HCT116 (cell line): ENCODE measurements around the gene GMPPB. TPM values are rescaled to one million over a fixed set of nuclear protein-coding genes. Genes with fewer than 3 reads are reported as not detected.

Experiments
- ATAC-seq: fragments of 200-7000 bp; cut with Tn5 transposase; 2 replicates; pipeline ENCODE4 v1.9.1; 2020; ENCODE audit warnings: mild to moderate bottlenecking, moderate library complexity
- BruUV-seq: library from RNA; stranded (reverse); fragments of 400-500 nt; replicated peaks from 2 replicates; lab custom pipeline; 2021; lab: Mats Ljungman, UMichigan
- CTCF ChIA-PET: fragments of 300-600 bp; sonication (Branson Sonifier 250); formaldehyde crosslinking; loops from one replicate; lab custom pipeline; 2021; ENCODE audit warnings: antibody characterized with exemption; lab: Charles Lee
- POLR2A ChIA-PET: fragments of 300-600, 350-600 bp; sonication (Branson Sonifier 250); formaldehyde crosslinking; loops from one replicate; lab custom pipeline; 2021; ENCODE audit warnings: antibody characterized with exemption; lab: Charles Lee
- RAD21 ChIA-PET, 2 experiments: fragments of 300-600 bp; sonication (Branson Sonifier 250); formaldehyde crosslinking; loops; one replicate each; lab custom pipeline; 2023; ENCODE audit warnings: low total read pairs in 2 of 2; ENCODE audit not compliant: uncharacterized antibody in 2 of 2, unreplicated experiment in 2 of 2, low non-redundant PET in 1 of 2; lab: Charles Lee
- DNase-seq: peaks from one replicate; pipeline ENCODE4 v3.0.0-alpha.2; 2010; ENCODE audit warnings: low read depth, low spot score
- H2AFZ ChIP-seq: fragments of 200-600 bp; shearing (Covaris generic), sonication (generic); 2 replicates; pipeline ENCODE4 v1.6.1; 2017; ENCODE audit warnings: low read depth, mixed run types, mixed read lengths, antibody characterized with exemption, low read length; ENCODE audit not compliant: poor library complexity, severe bottlenecking
- H3K27ac ChIP-seq: 2 replicates; pipeline ENCODE4 v1.5.1; 2012; ENCODE audit warnings: low read depth, low read length
- H3K27me3 ChIP-seq: fragments of 200-600 bp; sonication (generic); 2 replicates; pipeline ENCODE4 v1.6.1; 2016; ENCODE audit warnings: mixed run types, low read length, mixed read lengths; ENCODE audit not compliant: insufficient read depth
- H3K36me3 ChIP-seq, 2 experiments: fragments of 200-500 bp in 1 of 2; fragments of 200-600 bp in 1 of 2; sonication (Bioruptor generic) in 1 of 2; sonication (generic) in 1 of 2; 2 replicates each; pipeline versions ENCODE4 v1.5.1 to v1.6.1; 2014 to 2016; ENCODE audit warnings: low read length in 2 of 2, inconsistent platforms in 1 of 2, mixed read lengths in 1 of 2, mixed run types in 1 of 2; ENCODE audit not compliant: insufficient read depth in 2 of 2, control insufficient read depth in 1 of 2
- H3K4me1 ChIP-seq, 2 experiments: fragments of 200-600 bp in 1 of 2; sonication (generic) in 1 of 2; 2 replicates each; pipeline versions ENCODE4 v1.5.1 to v1.6.1; 2012 to 2017; ENCODE audit warnings: low read length in 2 of 2, inconsistent platforms in 1 of 2, mild to moderate bottlenecking in 1 of 2, mixed read lengths in 1 of 2, mixed run types in 1 of 2, moderate library complexity in 1 of 2; ENCODE audit not compliant: insufficient read depth in 2 of 2, control insufficient read depth in 1 of 2
- H3K4me2 ChIP-seq: fragments of 200-600 bp; sonication (generic); 2 replicates; pipeline ENCODE4 v1.6.1; 2017; ENCODE audit warnings: mixed run types, low read length, mixed read lengths
- H3K4me3 ChIP-seq, 2 experiments: fragments of 200-600 bp in 1 of 2; sonication (generic) in 1 of 2; replicated peaks in 1 of 2; 2 replicates each; pipeline ENCODE4 v1.5.1; 2011 to 2016; ENCODE audit warnings: low read length in 2 of 2, control low read depth in 1 of 2, low read depth in 1 of 2, mild to moderate bottlenecking in 1 of 2, mixed read lengths in 1 of 2, mixed run types in 1 of 2
- H3K79me2 ChIP-seq: fragments of 200-600 bp; sonication (generic); 2 replicates; pipeline ENCODE4 v1.6.1; 2017; ENCODE audit warnings: mild to moderate bottlenecking, mixed run types, low read length, moderate library complexity, mixed read lengths; ENCODE audit not compliant: insufficient read depth
- H3K9ac ChIP-seq: fragments of 200-600 bp; sonication (generic); 2 replicates; pipeline ENCODE4 v1.6.1; 2016; ENCODE audit warnings: low read length, mixed read lengths
- H3K9me2 ChIP-seq: fragments of 200-600 bp; sonication (generic), shearing (Covaris generic); 2 replicates; pipeline ENCODE4 v1.6.1; 2017; ENCODE audit warnings: mixed run types, mild to moderate bottlenecking, moderate library complexity; ENCODE audit not compliant: insufficient read depth
- H3K9me3 ChIP-seq, 2 experiments: fragments of 200-500 bp in 1 of 2; fragments of 200-600 bp in 1 of 2; sonication (Bioruptor generic) in 1 of 2; sonication (generic) in 1 of 2; 2 replicates each; pipeline ENCODE4 v1.6.1; 2014 to 2017; ENCODE audit warnings: low read length in 2 of 2, mixed read lengths in 2 of 2, inconsistent platforms in 1 of 2, low read depth in 1 of 2, mild to moderate bottlenecking in 1 of 2, mixed run types in 1 of 2, moderate library complexity in 1 of 2; ENCODE audit not compliant: control insufficient read depth in 1 of 2, insufficient read depth in 1 of 2
- H4K20me1 ChIP-seq: fragments of 200-600 bp; sonication (generic), shearing (Covaris generic); 2 replicates; pipeline ENCODE4 v1.6.1; 2017; ENCODE audit warnings: mixed run types, mild to moderate bottlenecking, moderate library complexity; ENCODE audit not compliant: insufficient read depth
- CEBPB ChIP-seq: IDR thresholded peaks from 2 replicates; pipeline ENCODE4 v1.6.1; 2012; ENCODE audit warnings: low read depth
- CTCF ChIP-seq, 3 experiments: fragments of 200-600 bp in 1 of 3; sonication (generic) in 1 of 3; IDR thresholded peaks in 2 of 3; conservative IDR thresholded peaks in 1 of 3; 2 replicates each; pipeline ENCODE4 v1.5.1; 2012 to 2017; ENCODE audit warnings: low read depth in 2 of 3, low read length in 2 of 3, antibody characterized with exemption in 1 of 3, borderline replicate concordance in 1 of 3, control low read depth in 1 of 3, mild to moderate bottlenecking in 1 of 3, mixed read lengths in 1 of 3, mixed run types in 1 of 3, moderate library complexity in 1 of 3; ENCODE audit not compliant: insufficient read depth in 1 of 3
- FOSL1 ChIP-seq: IDR thresholded peaks from 2 replicates; pipeline ENCODE4 v1.6.1; 2012; ENCODE audit warnings: low read depth
- JUND ChIP-seq: IDR thresholded peaks from 2 replicates; pipeline ENCODE4 v1.6.1; 2012
- MAX ChIP-seq: IDR thresholded peaks from 2 replicates; pipeline ENCODE4 v1.6.1; 2012
- TCF7L2 ChIP-seq: IDR thresholded peaks from 2 replicates; pipeline ENCODE4 v1.7.0; 2011; ENCODE audit warnings: borderline replicate concordance, inconsistent platforms; ENCODE audit not compliant: insufficient read depth, insufficient read length; ENCODE audit errors: extremely low read depth
- intact Hi-C: fragments of 100-400 bp; cut with micrococcal nuclease; formaldehyde crosslinking; loops from 2 replicates; pipeline ENCODE4 v1.10.0; 2022
- total RNA-seq: library from RNA; stranded (reverse); gene quantifications from one replicate; pipeline ENCODE4 v1.2.1, GENCODE V29; 2021; ENCODE audit not compliant: unreplicated experiment

The GMPPB gene
- total RNA-seq, 1 experiment from 2014 or later, result 24.1 TPM

- Histone ChIP-seq H3K4me3 (no peak overlapping the region), H3K4me1 (no peaks in the 10 kb centered on the region), H3K79me2 (no peaks in the 10 kb centered on the region), H4K20me1 (no peaks in the 10 kb centered on the region), H3K9me2 (no peaks in the 10 kb centered on the region), H3K27ac (no peak overlapping the region), H2AFZ (no peak overlapping the region), H3K4me2 (no peak overlapping the region), H3K36me3 (no peaks in the 10 kb centered on the region; a peak in 2 of 4 replicates), H3K9ac (no peak overlapping the region), H3K27me3 (no peaks in the 10 kb centered on the region), H3K9me3 (no peaks in the 10 kb centered on the region)
- DNase-seq (no peak), ATAC-seq (no peak)
- POLR2A ChIA-PET, result no interaction called here
- CTCF ChIA-PET, result no interaction called here
- RAD21 ChIA-PET, result no interaction called here
- no peak for TF ChIP-seq JUND
- no peak for TF ChIP-seq MAX
- TF ChIP-seq FOSL1, result no peak
- TF ChIP-seq CTCF (IDR thresholded peaks at IDR 0.05 in 2 of 3, conservative IDR thresholded peaks at IDR 0.05 in 1 of 3; ENCODE audit: borderline replicate concordance in 1 of 3, insufficient read depth in 1 of 3, low read depth in 2 of 3, low read length in 2 of 3), result no peak
- no peak for TF ChIP-seq CEBPB
- no TSS peak for BruUV-seq
- intact Hi-C loops, result no loop called here
Measured at GRCh38 chr3:49712166-49712565, 11.6 kb downstream of the GMPPB start.

GRCh38 chr3:49711489-49711888 is 12.3 kb downstream of the GMPPB start:
- H3K27me3 ChIP-seq, result no peaks in the 10 kb centered on the region
- H4K20me1 ChIP-seq, result no peaks in the 10 kb centered on the region
- H3K27ac ChIP-seq, result no peak overlapping the region
- ATAC-seq (no peak), DNase-seq (no peak)
- H3K4me3 ChIP-seq, result no peak overlapping the region
- intact Hi-C loops, result no loop called here
- H3K4me2 ChIP-seq, result no peak overlapping the region
- TF ChIP-seq JUND (no peak), TCF7L2 (no peak)
- H3K36me3 ChIP-seq, result peaks cover 0 to 2% of the 10 kb centered on the region in 2 experiments; a peak in 2 of 4 replicates
- ChIA-PET POLR2A (no interaction called here), CTCF (no interaction called here), RAD21 (no interaction called here)
- H3K9me3 ChIP-seq, result no peaks in the 10 kb centered on the region
- no peaks in the 10 kb centered on the region for H3K4me1 ChIP-seq
- H3K9ac ChIP-seq, result no peak overlapping the region
- BruUV-seq, result no TSS peak
- no peaks in the 10 kb centered on the region for H3K79me2 ChIP-seq
- H3K9me2 ChIP-seq, result no peaks in the 10 kb centered on the region
- no peak overlapping the region for H2AFZ ChIP-seq
